ENCODE results near the gene TANGO6.

Gene TANGO6

GRCh38 chr16:69133373-69133954 lies 290.1 kb downstream of the TANGO6 start:
- peaks cover 4% of the 10 kb centered on the region for H3K36me3 ChIP-seq (ENCODE audit: control insufficient read depth, insufficient read depth, low read length)
- H3K4me1 ChIP-seq (ENCODE audit: control insufficient read depth, insufficient read depth, low read length): peaks cover 12% of the 10 kb centered on the region
- no peak overlapping the region for H3K9ac ChIP-seq (ENCODE audit: low read depth, low read length)
- H3K4me3 ChIP-seq (ENCODE audit: low read depth, low read length): peak overlapping the region; percentile 79
- no peaks in the 10 kb centered on the region for H3K27me3 ChIP-seq (ENCODE audit: control insufficient read depth, insufficient read depth, low read length)
- H3K9me3 ChIP-seq (ENCODE audit: control insufficient read depth, insufficient read depth, low read length): no peaks in the 10 kb centered on the region

Data from iPS-15b (cell line).